ENCODE results near the gene RAP2C. TPM values are rescaled to one million over a fixed set of nuclear protein-coding genes. Genes with fewer than 3 reads are reported as not detected.
A peak's percentile ranks its signal among the peaks of the same experiment; 100 is the strongest.

RAP2C gene
- total RNA-seq, 2 experiments from 2014 or later = 27.4 to 32.2 TPM

DNA sequence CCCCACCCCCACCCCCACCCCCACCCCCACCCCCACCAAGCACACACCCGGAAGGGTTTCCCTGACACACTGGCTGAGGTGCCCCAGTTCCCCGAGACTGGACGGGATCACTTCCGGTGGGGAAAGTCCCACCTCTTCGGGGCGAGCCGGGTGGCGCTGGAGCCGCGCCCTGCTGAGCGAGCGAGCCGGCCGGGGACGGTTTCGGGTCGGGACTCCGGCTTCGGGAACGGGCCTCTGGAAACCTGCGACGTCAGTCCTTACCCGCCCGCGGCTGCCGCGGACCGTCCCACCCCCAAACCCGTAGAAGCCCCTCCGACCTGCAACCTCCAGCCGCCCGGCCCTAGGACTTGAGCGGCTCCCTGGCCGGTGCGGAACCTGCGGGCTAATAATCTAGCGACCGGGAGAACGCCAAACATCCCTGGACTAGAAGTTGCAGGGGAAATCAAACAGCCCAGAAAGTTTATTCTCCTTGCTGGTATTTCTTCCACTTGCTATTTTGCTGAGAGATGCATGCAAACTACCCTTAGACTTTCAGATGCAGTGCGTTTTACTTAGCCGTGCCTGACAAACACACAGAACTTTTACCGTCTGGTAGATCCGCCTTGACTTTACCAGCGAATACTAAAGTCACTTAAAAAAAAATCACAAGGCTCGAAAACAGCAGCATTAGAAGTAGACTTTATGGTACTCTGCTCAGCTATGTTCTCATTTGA lies 991 bp downstream of the RAP2C start:
- Mint-ChIP-seq H3K27ac (peak overlapping the region; percentile 92), H3K36me3 (ENCODE audit: low read depth) (peaks cover 20% of the 10 kb centered on the region), H3K4me1 (ENCODE audit: low read depth) (peaks cover 22% of the 10 kb centered on the region), H3K9me3 (ENCODE audit: insufficient read depth) (no peaks in the 10 kb centered on the region), H3K4me3 (peak overlapping the region; percentile 87), H3K27me3 (ENCODE audit: low read depth) (no peaks in the 10 kb centered on the region)
- peak; percentile 71 for ATAC-seq
- ChIA-PET POLR2A (interaction anchor here (1.4 kb wide), 1 partner anchor 194 kb away, joined by 4 read pairs; no protein-coding TSS in a partner anchor), CTCF (interaction anchor here (0.6 to 3.6 kb wide), 13 partner anchors 20 to 413 kb away, joined by 3 to 60 read pairs (median 4); no protein-coding TSS in a partner anchor)
- DNase-seq = peak; percentile 85

GRCh38 chrX:132217203-132218073 lies 1.8 kb downstream of the RAP2C start:
- Mint-ChIP-seq H3K27me3 (ENCODE audit: low read depth) (no peaks in the 10 kb centered on the region), H3K36me3 (ENCODE audit: low read depth) (peaks cover 26% of the 10 kb centered on the region), H3K9me3 (ENCODE audit: insufficient read depth) (no peaks in the 10 kb centered on the region), H3K4me3 (peak overlapping the region; percentile 91), H3K27ac (peak overlapping the region; percentile 93), H3K4me1 (ENCODE audit: low read depth) (peaks cover 24% of the 10 kb centered on the region)
- POLR2A ChIA-PET = no interaction called here
- CTCF ChIA-PET = interaction anchor here (0.6 kb wide), 1 partner anchor 376 kb away, joined by 3 read pairs; no protein-coding TSS in a partner anchor
- ATAC-seq (peak; percentile 78), DNase-seq (peak; percentile 84)

- Mint-ChIP-seq H3K4me3 (peak overlapping the region; percentile 91), H3K27ac (peak overlapping the region; percentile 93), H3K4me1 (ENCODE audit: low read depth) (peaks cover 25% of the 10 kb centered on the region), H3K36me3 (ENCODE audit: low read depth) (peaks cover 28% of the 10 kb centered on the region), H3K9me3 (ENCODE audit: insufficient read depth) (no peaks in the 10 kb centered on the region), H3K27me3 (ENCODE audit: low read depth) (no peaks in the 10 kb centered on the region)
- peak; percentile 35 for ATAC-seq
- ChIA-PET CTCF (no interaction called here), POLR2A (no interaction called here)
- DNase-seq = peak; percentile 35
Measured at GRCh38 chrX:132216806-132217202, 2.4 kb downstream of the RAP2C start.

GRCh38 chrX:132216283-132216682 lies 3.0 kb downstream of the RAP2C start:
- CTCF ChIA-PET = no interaction called here
- Mint-ChIP-seq H3K27ac (peak overlapping the region; percentile 93), H3K36me3 (ENCODE audit: low read depth) (peaks cover 32% of the 10 kb centered on the region), H3K4me1 (ENCODE audit: low read depth) (peaks cover 30% of the 10 kb centered on the region), H3K27me3 (ENCODE audit: low read depth) (no peaks in the 10 kb centered on the region), H3K4me3 (peak overlapping the region; percentile 91), H3K9me3 (ENCODE audit: insufficient read depth) (no peaks in the 10 kb centered on the region)
- POLR2A ChIA-PET = no interaction called here
- DNase-seq (no peak), ATAC-seq (no peak)

DNA sequence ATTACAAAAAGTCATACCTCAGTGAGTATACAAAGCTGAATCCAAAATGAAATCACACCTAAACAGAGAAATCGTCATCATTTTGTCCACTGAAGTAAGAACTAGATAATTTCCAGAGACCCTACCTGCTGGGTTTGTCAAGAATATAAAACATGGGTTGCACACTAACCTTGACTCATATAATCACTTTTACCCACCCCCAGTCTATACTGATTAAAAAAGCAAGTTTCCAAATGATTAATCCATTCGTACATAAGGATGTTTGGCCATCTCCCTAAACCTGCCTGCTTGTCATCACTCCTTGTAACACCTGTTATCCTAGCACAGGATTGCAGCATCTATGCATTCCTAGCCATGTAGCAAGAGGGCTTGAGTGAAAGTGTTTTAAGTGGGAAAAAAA lies 4.7 kb downstream of the RAP2C start:
- ATAC-seq (no peak), DNase-seq (no peak)
- ChIA-PET POLR2A (no interaction called here), CTCF (no interaction called here)
- Mint-ChIP-seq H3K36me3 (ENCODE audit: low read depth) (peaks cover 40% of the 10 kb centered on the region), H3K9me3 (ENCODE audit: insufficient read depth) (no peaks in the 10 kb centered on the region), H3K27me3 (ENCODE audit: low read depth) (no peaks in the 10 kb centered on the region), H3K27ac (no peak overlapping the region), H3K4me3 (peak overlapping the region; percentile 22), H3K4me1 (ENCODE audit: low read depth) (peaks cover 32% of the 10 kb centered on the region)

- no peaks in the 10 kb centered on the region for H3K9me3 Mint-ChIP-seq (ENCODE audit: insufficient read depth)
- H3K4me3 Mint-ChIP-seq = no peak overlapping the region
- POLR2A ChIA-PET = no interaction called here
- peaks cover 33% of the 10 kb centered on the region for H3K4me1 Mint-ChIP-seq (ENCODE audit: low read depth)
- H3K27ac Mint-ChIP-seq = no peak overlapping the region
- no peaks in the 10 kb centered on the region for H3K27me3 Mint-ChIP-seq (ENCODE audit: low read depth)
- CTCF ChIA-PET = interaction anchor here (0.8 kb wide), 1 partner anchor 368 kb away, joined by 3 read pairs; no protein-coding TSS in a partner anchor
- ATAC-seq = no peak
- peaks cover 35% of the 10 kb centered on the region for H3K36me3 Mint-ChIP-seq (ENCODE audit: low read depth)
- no peak for DNase-seq
Measured at GRCh38 chrX:132209527-132209926, 9.7 kb downstream of the RAP2C start.

GRCh38 chrX:132208422-132208821 lies 10.8 kb downstream of the RAP2C start:
- Mint-ChIP-seq H3K36me3 (ENCODE audit: low read depth) (peaks cover 26% of the 10 kb centered on the region), H3K9me3 (ENCODE audit: insufficient read depth) (no peaks in the 10 kb centered on the region), H3K27ac (no peak overlapping the region), H3K4me3 (no peak overlapping the region), H3K4me1 (ENCODE audit: low read depth) (peaks cover 25% of the 10 kb centered on the region), H3K27me3 (ENCODE audit: low read depth) (no peaks in the 10 kb centered on the region)
- ChIA-PET POLR2A (no interaction called here), CTCF (interaction anchor here (0.8 to 1.9 kb wide), 3 partner anchors 11 to 367 kb away, joined by 3 to 5 read pairs (median 3); no protein-coding TSS in a partner anchor)
- DNase-seq (no peak), ATAC-seq (no peak)

- DNase-seq = no peak
- peaks cover 24% of the 10 kb centered on the region for H3K4me1 Mint-ChIP-seq (ENCODE audit: low read depth)
- ChIA-PET POLR2A (no interaction called here), CTCF (interaction anchor here (1.1 to 1.9 kb wide), 3 partner anchors 12 to 116 kb away, joined by 3 to 5 read pairs (median 3); no protein-coding TSS in a partner anchor)
- no peaks in the 10 kb centered on the region for H3K9me3 Mint-ChIP-seq (ENCODE audit: insufficient read depth)
- no peak for ATAC-seq
- no peaks in the 10 kb centered on the region for H3K27me3 Mint-ChIP-seq (ENCODE audit: low read depth)
- peaks cover 28% of the 10 kb centered on the region for H3K36me3 Mint-ChIP-seq (ENCODE audit: low read depth)
- H3K4me3 Mint-ChIP-seq = no peak overlapping the region
- H3K27ac Mint-ChIP-seq = no peak overlapping the region
Measured at GRCh38 chrX:132207996-132208395, 11.3 kb downstream of the RAP2C start.

- no peak overlapping the region for H3K4me3 Mint-ChIP-seq
- H3K27me3 Mint-ChIP-seq (ENCODE audit: low read depth) = no peaks in the 10 kb centered on the region
- H3K36me3 Mint-ChIP-seq (ENCODE audit: low read depth) = peaks cover 17% of the 10 kb centered on the region
- H3K4me1 Mint-ChIP-seq (ENCODE audit: low read depth) = peaks cover 16% of the 10 kb centered on the region
- ATAC-seq (no peak), DNase-seq (no peak)
- ChIA-PET POLR2A (no interaction called here), CTCF (no interaction called here)
- H3K27ac Mint-ChIP-seq = no peak overlapping the region
- H3K9me3 Mint-ChIP-seq (ENCODE audit: insufficient read depth) = no peaks in the 10 kb centered on the region
Measured at GRCh38 chrX:132206259-132206658, 13.0 kb downstream of the RAP2C start.

DNA sequence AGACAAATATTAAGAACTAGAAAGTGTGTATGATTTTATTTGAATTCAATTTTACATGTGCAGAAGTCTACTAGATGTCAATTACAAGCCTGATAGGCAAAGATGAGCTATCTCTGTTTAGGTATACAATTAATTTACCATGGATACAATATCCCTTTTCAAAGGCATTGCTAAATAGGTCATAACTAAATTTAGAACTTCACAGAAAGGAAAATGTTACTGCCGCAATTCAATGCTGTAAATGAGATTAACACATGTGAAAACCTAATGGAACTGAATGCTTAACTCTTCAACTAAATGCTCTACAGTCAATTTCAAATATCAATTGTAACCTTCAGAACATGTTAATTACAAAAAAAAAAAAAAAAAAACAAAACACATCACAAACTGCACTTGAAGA lies 14.6 kb downstream of the RAP2C start:
- ChIA-PET CTCF (no interaction called here), POLR2A (no interaction called here)
- no peak for ATAC-seq
- Mint-ChIP-seq H3K27ac (no peak overlapping the region), H3K4me1 (ENCODE audit: low read depth) (peaks cover 13% of the 10 kb centered on the region), H3K9me3 (ENCODE audit: insufficient read depth) (no peaks in the 10 kb centered on the region), H3K27me3 (ENCODE audit: low read depth) (no peaks in the 10 kb centered on the region), H3K36me3 (ENCODE audit: low read depth) (peaks cover 10% of the 10 kb centered on the region), H3K4me3 (no peak overlapping the region)
- DNase-seq = no peak

- Mint-ChIP-seq H3K4me1 (ENCODE audit: low read depth) (peaks cover 2% of the 10 kb centered on the region), H3K27ac (no peak overlapping the region), H3K36me3 (ENCODE audit: low read depth) (peaks cover 3% of the 10 kb centered on the region), H3K9me3 (ENCODE audit: insufficient read depth) (no peaks in the 10 kb centered on the region), H3K4me3 (no peak overlapping the region), H3K27me3 (ENCODE audit: low read depth) (no peaks in the 10 kb centered on the region)
- POLR2A ChIA-PET = no interaction called here
- no peak for ATAC-seq
- CTCF ChIA-PET = interaction anchor here (1.1 to 1.3 kb wide), 2 partner anchors 25 to 359 kb away, joined by 3 to 4 read pairs; no protein-coding TSS in a partner anchor
- no peak for DNase-seq
Measured at GRCh38 chrX:132200976-132201375, 18.3 kb downstream of the RAP2C start.

DNA sequence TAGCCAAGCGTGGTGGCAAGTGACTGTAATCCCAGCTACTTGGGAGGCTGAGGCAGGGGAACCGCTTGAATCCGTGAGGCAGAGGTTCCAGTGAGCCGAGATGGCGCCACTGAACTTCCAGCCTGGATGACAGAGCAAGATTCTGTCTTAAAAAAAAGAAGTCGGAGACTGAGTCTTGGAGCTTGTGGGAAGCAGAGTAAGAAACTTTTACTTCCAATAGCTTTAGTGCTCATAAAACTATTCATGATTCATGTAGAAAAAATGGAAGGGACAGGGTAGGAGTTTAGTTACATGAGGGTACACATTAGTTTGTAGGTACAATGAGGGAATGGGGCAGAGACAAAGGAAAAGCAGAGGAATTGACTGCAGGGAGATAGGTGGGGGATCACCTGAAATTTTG lies 19.3 kb downstream of the RAP2C start:
- no peaks in the 10 kb centered on the region for H3K4me1 Mint-ChIP-seq (ENCODE audit: low read depth)
- no peaks in the 10 kb centered on the region for H3K9me3 Mint-ChIP-seq (ENCODE audit: insufficient read depth)
- no peak overlapping the region for H3K4me3 Mint-ChIP-seq
- CTCF ChIA-PET = interaction anchor here (1.5 kb wide), 1 partner anchor 358 kb away, joined by 3 read pairs; no protein-coding TSS in a partner anchor
- peaks cover 3% of the 10 kb centered on the region for H3K36me3 Mint-ChIP-seq (ENCODE audit: low read depth)
- no peak overlapping the region for H3K27ac Mint-ChIP-seq
- H3K27me3 Mint-ChIP-seq (ENCODE audit: low read depth) = no peaks in the 10 kb centered on the region
- ATAC-seq (no peak), DNase-seq (no peak)
- POLR2A ChIA-PET = interaction anchor here (1.1 kb wide), 1 partner anchor 20 kb away, joined by 3 read pairs; the partner anchor contains the start of gene RAP2C

Measured in activated CD8-positive, alpha-beta T cell treated with anti-CD3 and anti-CD28 coated beads, Interleukin-2, amount 10 ng/mL, durations not matched to agents 7 days and 5 days (primary cell).